Mesothelial cell of epicardium (in vitro differentiated cells): Measurements from ENCODE around the gene ABL2. TPM values are rescaled to one million over a fixed set of nuclear protein-coding genes. Genes with fewer than 3 reads are reported as not detected.
"Not testable (repeated sequence)": the region's sequence is repeated elsewhere in the genome, so short reads cannot be mapped to it uniquely, and the experiment has no call there.

ENCODE experiments used
- DNase-seq, 2 experiments: peaks; one replicate each; pipeline ENCODE4 v3.0.0; 2021; ENCODE audit warnings: low spot score in 2 of 2; ENCODE audit not compliant: unreplicated experiment in 2 of 2
- H3K27ac Mint-ChIP-seq: 2 replicates; pipeline ENCODE4 v1.8.0; 2021; ENCODE audit warnings: mixed read lengths
- H3K27me3 Mint-ChIP-seq: 2 replicates; pipeline ENCODE4 v1.8.0; 2021; ENCODE audit warnings: low read depth, mixed read lengths
- H3K36me3 Mint-ChIP-seq: 2 replicates; pipeline ENCODE4 v1.8.0; 2021; ENCODE audit warnings: mixed read lengths
- H3K4me1 Mint-ChIP-seq: 2 replicates; pipeline ENCODE4 v1.8.0; 2021; ENCODE audit warnings: mixed read lengths
- H3K4me3 Mint-ChIP-seq: 2 replicates; pipeline ENCODE4 v1.8.0; 2021; ENCODE audit warnings: mild to moderate bottlenecking, moderate library complexity, mixed read lengths
- H3K9me3 Mint-ChIP-seq: 2 replicates; pipeline ENCODE4 v1.8.0; 2021; ENCODE audit warnings: mixed read lengths
- total RNA-seq: library from RNA; stranded (reverse); gene quantifications from 3 replicates; pipeline ENCODE4 v1.2.1, GENCODE V29; 2021
- TF ChIP-seq, protein P1 (sequence below): fragments of 200-600 bp; sonication (generic); IDR thresholded peaks from one replicate; pipeline ENCODE4 v1.5.0; 2021; ENCODE audit warnings: antibody characterized with exemption; ENCODE audit not compliant: unreplicated experiment

ABL2 gene
- total RNA-seq, 1 donor from 2014 or later: 23.7 TPM

DNA sequence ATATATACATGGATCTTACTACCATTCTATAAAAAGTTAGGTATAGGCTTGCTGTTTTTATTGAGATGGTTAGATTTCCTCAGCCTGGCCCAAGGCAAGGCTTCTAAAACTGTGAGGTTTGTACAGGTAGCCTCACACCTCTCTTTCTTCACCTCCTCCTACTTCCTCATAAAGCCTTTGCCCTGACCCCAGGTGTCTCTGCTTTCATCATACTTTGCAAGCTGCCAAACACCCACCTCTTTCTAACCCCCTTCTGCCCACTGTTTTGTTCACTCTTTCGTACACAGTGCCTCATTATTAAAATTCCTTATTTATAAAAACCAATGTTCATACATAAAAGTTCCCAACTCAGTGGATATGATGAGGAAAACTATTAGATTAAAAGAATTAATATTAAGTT lies 32.7 kb upstream of the ABL2 start:
- H3K4me1 Mint-ChIP-seq: peaks cover 13% of the 10 kb centered on the region
- H3K4me3 Mint-ChIP-seq: no peak overlapping the region
- TF ChIP-seq, protein P1, sequence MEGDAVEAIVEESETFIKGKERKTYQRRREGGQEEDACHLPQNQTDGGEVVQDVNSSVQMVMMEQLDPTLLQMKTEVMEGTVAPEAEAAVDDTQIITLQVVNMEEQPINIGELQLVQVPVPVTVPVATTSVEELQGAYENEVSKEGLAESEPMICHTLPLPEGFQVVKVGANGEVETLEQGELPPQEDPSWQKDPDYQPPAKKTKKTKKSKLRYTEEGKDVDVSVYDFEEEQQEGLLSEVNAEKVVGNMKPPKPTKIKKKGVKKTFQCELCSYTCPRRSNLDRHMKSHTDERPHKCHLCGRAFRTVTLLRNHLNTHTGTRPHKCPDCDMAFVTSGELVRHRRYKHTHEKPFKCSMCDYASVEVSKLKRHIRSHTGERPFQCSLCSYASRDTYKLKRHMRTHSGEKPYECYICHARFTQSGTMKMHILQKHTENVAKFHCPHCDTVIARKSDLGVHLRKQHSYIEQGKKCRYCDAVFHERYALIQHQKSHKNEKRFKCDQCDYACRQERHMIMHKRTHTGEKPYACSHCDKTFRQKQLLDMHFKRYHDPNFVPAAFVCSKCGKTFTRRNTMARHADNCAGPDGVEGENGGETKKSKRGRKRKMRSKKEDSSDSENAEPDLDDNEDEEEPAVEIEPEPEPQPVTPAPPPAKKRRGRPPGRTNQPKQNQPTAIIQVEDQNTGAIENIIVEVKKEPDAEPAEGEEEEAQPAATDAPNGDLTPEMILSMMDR: no peak
- H3K27ac Mint-ChIP-seq: no peak overlapping the region
- no peaks in the 10 kb centered on the region for H3K9me3 Mint-ChIP-seq
- no peak for DNase-seq
- no peaks in the 10 kb centered on the region for H3K27me3 Mint-ChIP-seq
- H3K36me3 Mint-ChIP-seq: no peaks in the 10 kb centered on the region

DNA sequence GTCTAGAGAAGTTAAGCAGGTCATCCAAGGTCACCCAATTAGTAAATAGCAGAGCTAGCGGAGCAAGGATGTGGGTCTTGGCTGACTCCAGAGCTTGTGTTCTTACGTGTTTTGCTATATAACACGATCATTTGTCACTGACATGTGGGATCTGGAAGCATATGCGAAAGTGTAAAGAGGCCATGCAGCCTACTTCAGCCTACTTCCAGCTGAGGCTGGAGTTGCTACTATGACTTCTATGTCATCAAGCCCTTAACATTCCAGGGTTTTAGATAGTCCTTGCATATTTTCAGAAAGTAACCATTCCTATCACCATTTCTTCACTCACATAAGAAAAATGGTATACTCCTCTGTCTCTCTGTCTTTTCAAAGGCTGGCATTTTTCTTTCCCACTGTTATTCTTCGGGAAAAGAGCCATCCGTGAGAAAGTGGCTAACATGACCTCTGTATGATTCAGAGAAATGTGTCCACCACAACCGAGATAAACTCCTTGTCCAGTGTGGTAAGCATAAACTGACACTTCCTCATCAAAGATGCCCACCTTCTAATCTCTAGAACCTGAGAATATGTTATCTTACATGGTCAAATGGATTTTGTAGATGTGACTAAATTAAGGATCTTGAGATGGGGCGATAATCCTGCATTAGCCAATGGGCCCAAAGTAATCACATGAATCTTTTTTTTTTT lies 24.0 kb upstream of the ABL2 start:
- Mint-ChIP-seq H3K27ac (no peak overlapping the region), H3K27me3 (no peaks in the 10 kb centered on the region), H3K9me3 (no peaks in the 10 kb centered on the region), H3K4me1 (no peaks in the 10 kb centered on the region), H3K36me3 (no peaks in the 10 kb centered on the region), H3K4me3 (no peak overlapping the region)
- TF ChIP-seq, protein P1: no peak
- no peak for DNase-seq

DNA sequence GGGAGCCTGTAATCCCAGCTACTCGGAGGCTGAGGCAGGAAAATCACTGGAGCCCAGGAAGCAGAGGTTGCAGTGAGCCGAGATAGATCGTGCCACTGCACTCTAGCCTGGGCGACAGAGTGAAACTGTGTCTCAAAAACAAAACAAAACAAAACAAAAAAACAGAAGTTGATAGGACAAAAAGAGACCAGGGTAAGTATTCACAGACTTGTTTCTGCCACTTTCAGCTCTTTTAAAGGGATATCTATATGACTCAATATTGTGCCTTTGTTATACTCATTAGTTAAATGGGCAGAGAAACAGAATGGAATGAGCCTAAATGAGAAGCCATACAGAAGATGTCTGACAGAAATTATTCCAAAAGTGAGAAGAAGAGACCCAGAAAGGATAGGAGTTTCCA lies 23.1 kb upstream of the ABL2 start:
- Mint-ChIP-seq H3K4me3 (no peak overlapping the region), H3K9me3 (no peaks in the 10 kb centered on the region), H3K36me3 (no peaks in the 10 kb centered on the region), H3K27ac (no peak overlapping the region), H3K27me3 (no peaks in the 10 kb centered on the region), H3K4me1 (no peaks in the 10 kb centered on the region)
- TF ChIP-seq, protein P1: no peak
- no peak for DNase-seq

DNA sequence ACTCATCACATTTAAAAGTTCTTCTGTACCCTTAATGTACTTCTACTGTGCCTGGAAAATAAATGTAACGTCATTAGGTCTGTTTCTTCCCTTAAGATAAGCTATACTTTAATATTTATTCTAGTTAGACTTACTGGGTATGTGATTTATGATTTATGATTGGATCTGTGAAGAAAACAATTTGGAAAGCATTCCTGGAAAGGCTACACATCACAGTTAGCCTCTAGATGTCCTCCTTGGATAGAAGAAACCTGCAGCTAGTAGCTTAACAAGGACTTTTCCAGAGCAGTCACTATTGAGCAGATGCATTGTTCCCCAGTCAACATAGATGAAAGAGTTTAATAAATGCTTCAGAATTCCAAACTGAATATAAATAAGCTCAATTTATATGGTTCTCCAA lies 22.2 kb upstream of the ABL2 start:
- Mint-ChIP-seq H3K27ac (no peak overlapping the region), H3K27me3 (no peaks in the 10 kb centered on the region), H3K4me1 (no peaks in the 10 kb centered on the region), H3K4me3 (no peak overlapping the region), H3K9me3 (no peaks in the 10 kb centered on the region), H3K36me3 (no peaks in the 10 kb centered on the region)
- no peak for DNase-seq
- TF ChIP-seq, protein P1: no peak

DNA sequence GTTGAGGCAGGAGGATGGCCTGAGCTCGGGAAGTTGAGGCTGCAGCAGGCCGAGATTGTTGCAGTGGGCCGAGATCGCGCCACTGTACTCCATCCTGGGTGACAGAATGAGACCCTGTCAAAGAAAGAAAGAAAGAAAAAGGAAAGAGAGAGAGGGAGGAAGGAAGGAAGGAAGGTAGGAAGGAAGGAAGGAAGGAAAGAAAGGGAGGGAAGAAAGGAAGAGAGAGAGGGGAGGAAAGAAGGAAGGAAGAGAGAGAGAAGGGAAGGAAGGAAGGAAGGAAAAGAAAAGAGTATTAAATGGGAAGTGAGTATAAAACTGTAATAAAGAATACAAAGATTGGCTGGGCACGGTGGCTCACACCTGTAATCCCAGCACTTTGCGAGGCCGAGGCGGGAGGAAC lies 18.4 kb upstream of the ABL2 start:
- Mint-ChIP-seq H3K4me3 (no peak overlapping the region), H3K27me3 (no peaks in the 10 kb centered on the region)

DNA sequence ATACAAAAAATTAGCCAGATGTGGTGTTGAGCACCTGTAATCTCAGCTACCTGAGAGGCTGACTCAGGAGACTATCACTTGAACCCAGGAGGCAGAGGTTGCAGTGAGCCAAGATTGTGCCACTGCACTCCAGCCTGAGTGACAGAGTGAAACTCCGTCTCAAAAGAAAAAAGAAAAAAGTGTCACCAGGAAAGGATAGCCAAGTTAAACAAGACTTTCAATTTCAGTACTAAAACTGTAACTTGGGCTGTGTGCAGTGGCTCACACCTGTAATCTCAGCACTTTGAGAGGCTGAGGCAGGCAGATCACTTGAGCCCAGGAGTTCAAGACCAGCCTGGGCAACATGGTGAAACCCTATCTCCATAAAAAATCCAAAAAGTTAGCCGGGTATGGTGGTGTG lies 15.9 kb upstream of the ABL2 start:
- H3K4me1 Mint-ChIP-seq, H3K36me3 Mint-ChIP-seq, H3K4me3 Mint-ChIP-seq, H3K27me3 Mint-ChIP-seq, DNase-seq, H3K27ac Mint-ChIP-seq, H3K9me3 Mint-ChIP-seq: not testable (repeated sequence)

More for the DNA sequence above, 18.4 kb upstream of the ABL2 start:
- Mint-ChIP-seq H3K27ac (no peak overlapping the region), H3K9me3 (no peaks in the 10 kb centered on the region), H3K36me3 (no peaks in the 10 kb centered on the region), H3K4me1 (no peaks in the 10 kb centered on the region)
- TF ChIP-seq, protein P1: no peak
- DNase-seq: no peak
